Testis (tissue), 2 donors: Measurements from ENCODE around the gene PCNT.

Experiments
- CTCF ChIP-seq, 3 experiments: fragments of 450-650 bp in 2 of 3; fragments of 200-600 bp in 1 of 3; sonication (generic) in 1 of 3; IDR thresholded peaks; one replicate each; pipeline ENCODE4 v1.5.1; 2016 to 2019; ENCODE audit warnings: antibody characterized with exemption in 3 of 3, mild to moderate bottlenecking in 2 of 3, moderate library complexity in 1 of 3
- POLR2A ChIP-seq: fragments of 450-650 bp; IDR thresholded peaks from one replicate; pipeline ENCODE4 v1.6.1; 2017; ENCODE audit warnings: antibody characterized with exemption, mild to moderate bottlenecking, moderate library complexity

- no peak for TF ChIP-seq CTCF (IDR thresholded peaks at IDR 0.05)
- TF ChIP-seq POLR2A, result no peak
Observed at GRCh38 chr21:46374761-46375389, 50.9 kb downstream of the PCNT start.
